HG02973 (cell line): ENCODE results near the gene STC2.

Source experiments
- ATAC-seq: cut with Tn5 transposase; IDR thresholded peaks from one replicate; pipeline ENCODE4 v1.9.1; 2021; ENCODE audit warnings: moderate library complexity; ENCODE audit not compliant: unreplicated experiment

Gene STC2

GRCh38 chr5:173268750-173269432 lies 59.3 kb downstream of the STC2 start:
- ATAC-seq = no peak

DNA sequence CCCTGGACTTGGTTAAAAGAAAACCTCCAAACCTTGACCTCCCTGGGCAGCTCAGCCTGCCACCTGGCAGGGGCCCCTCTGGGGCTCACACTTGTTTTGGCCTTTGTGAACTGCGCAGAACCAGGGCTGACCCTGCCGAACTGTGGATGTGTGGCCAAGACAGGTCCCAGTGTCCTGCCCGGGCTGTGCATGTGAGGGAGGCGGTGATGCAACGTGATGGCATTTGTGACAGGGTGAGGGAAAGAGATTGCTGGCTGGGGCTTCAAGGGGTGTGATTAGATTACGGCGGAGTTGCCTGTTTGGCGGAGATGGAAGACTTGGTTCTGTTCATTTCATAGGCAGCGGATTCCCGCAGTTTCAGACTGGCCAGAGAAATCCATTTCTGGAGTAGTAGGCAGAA lies 62.8 kb downstream of the STC2 start:
- ATAC-seq = no peak
